ENCODE data around the gene CLIP1.
"Not testable (repeated sequence)": the region's sequence is repeated elsewhere in the genome, so short reads cannot be mapped to it uniquely, and the experiment has no call there.

DNA sequence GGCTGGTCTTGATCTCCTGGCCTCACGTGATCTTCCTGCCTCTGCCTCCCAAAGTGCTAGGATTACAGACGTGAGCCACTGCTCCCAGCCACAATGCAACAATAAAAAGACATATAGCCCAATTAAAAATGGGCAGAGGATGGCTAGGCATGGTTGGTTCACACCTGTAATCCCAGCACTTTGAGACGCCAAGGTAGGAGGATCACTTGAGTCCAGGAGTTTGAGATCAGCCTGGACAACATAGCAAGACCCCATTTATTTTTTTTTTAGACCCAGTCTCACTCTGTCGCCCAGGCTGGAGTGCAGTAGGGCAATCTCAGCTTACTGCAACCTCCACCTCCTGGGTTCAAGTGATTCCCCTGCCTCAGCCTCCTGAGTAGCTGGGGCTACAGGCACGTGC, 21.6 kb upstream of the CLIP1 start:
- TF ChIP-seq, protein P1, sequence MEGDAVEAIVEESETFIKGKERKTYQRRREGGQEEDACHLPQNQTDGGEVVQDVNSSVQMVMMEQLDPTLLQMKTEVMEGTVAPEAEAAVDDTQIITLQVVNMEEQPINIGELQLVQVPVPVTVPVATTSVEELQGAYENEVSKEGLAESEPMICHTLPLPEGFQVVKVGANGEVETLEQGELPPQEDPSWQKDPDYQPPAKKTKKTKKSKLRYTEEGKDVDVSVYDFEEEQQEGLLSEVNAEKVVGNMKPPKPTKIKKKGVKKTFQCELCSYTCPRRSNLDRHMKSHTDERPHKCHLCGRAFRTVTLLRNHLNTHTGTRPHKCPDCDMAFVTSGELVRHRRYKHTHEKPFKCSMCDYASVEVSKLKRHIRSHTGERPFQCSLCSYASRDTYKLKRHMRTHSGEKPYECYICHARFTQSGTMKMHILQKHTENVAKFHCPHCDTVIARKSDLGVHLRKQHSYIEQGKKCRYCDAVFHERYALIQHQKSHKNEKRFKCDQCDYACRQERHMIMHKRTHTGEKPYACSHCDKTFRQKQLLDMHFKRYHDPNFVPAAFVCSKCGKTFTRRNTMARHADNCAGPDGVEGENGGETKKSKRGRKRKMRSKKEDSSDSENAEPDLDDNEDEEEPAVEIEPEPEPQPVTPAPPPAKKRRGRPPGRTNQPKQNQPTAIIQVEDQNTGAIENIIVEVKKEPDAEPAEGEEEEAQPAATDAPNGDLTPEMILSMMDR (IDR thresholded peaks at IDR 0.05; ENCODE audit: insufficient read depth, low read length): not testable (repeated sequence)
- TF ChIP-seq POLR2AphosphoS5, GABPA (IDR thresholded peaks at IDR 0.05; ENCODE audit: low read depth): not testable (repeated sequence)
